BJ (cell line): Measurements from ENCODE around the gene SYNC. TPM values are rescaled to one million over a fixed set of nuclear protein-coding genes. Genes with fewer than 3 reads are reported as not detected.

ENCODE experiments used
- CTCF ChIA-PET: fragments of 350-600 bp; formaldehyde crosslinking; extraction: SDS; loops from one replicate; lab custom pipeline; 2021; ENCODE audit warnings: antibody characterized with exemption, inconsistent platforms; lab: Yijun Ruan, JAX
- POLR2A ChIA-PET: fragments of 300-600 bp; sonication (Branson Sonifier 250); formaldehyde crosslinking; extraction: SDS; loops from one replicate; lab custom pipeline; 2021; ENCODE audit warnings: antibody characterized with exemption; lab: Charles Lee
- DNase-seq: peaks from one replicate; pipeline ENCODE4 v3.0.0-alpha.2; 2011; ENCODE audit warnings: low read depth
- H3K27me3 ChIP-seq: 2 replicates; pipeline ENCODE4 v1.6.0; 2011; ENCODE audit warnings: low read length; ENCODE audit not compliant: control insufficient read depth, insufficient read depth
- H3K36me3 ChIP-seq: 2 replicates; pipeline ENCODE4 v1.5.1; 2011; ENCODE audit warnings: low read length; ENCODE audit not compliant: control insufficient read depth, insufficient read depth
- H3K4me3 ChIP-seq: 2 replicates; pipeline ENCODE4 v1.5.1; 2011; ENCODE audit warnings: low read depth, mild to moderate bottlenecking, control low read depth, low read length
- CTCF ChIP-seq: IDR thresholded peaks from 2 replicates; pipeline ENCODE4 v1.5.1; 2011; ENCODE audit warnings: low read depth, mild to moderate bottlenecking, control low read depth, inconsistent platforms, low read length, moderate library complexity; ENCODE audit not compliant: insufficient read depth
- polyA plus RNA-seq: library from polyadenylated mRNA; depleted of rRNA; stranded (reverse); fragments of >200 nt; gene quantifications from 2 replicates; pipeline ENCODE4 v1.2.3, GENCODE V29; 2011

SYNC gene
- polyA plus RNA-seq, 1 experiment: 57.3 TPM

- peaks cover 6% of the 10 kb centered on the region for H3K36me3 ChIP-seq
- H3K4me3 ChIP-seq: no peak overlapping the region
- H3K27me3 ChIP-seq: no peaks in the 10 kb centered on the region
- no peak for DNase-seq
- POLR2A ChIA-PET: no interaction called here
- no peak for TF ChIP-seq CTCF
- CTCF ChIA-PET: no interaction called here
Measured at GRCh38 chr1:32666901-32667566, 35.5 kb downstream of the SYNC start.

GRCh38 chr1:32665915-32666314, 36.7 kb downstream of the SYNC start:
- H3K36me3 ChIP-seq: peaks cover 3% of the 10 kb centered on the region
- CTCF ChIA-PET: no interaction called here

GRCh38 chr1:32659581-32659980, 43.0 kb downstream of the SYNC start:
- POLR2A ChIA-PET: no interaction called here
- H3K36me3 ChIP-seq: peaks cover 10% of the 10 kb centered on the region
- no peaks in the 10 kb centered on the region for H3K27me3 ChIP-seq
- CTCF ChIA-PET: no interaction called here
- H3K4me3 ChIP-seq: no peak overlapping the region
- DNase-seq: no peak
- no peak for TF ChIP-seq CTCF

More at GRCh38 chr1:32665915-32666314, 36.7 kb downstream of the SYNC start:
- no peak for TF ChIP-seq CTCF
- Histone ChIP-seq H3K27me3 (no peaks in the 10 kb centered on the region), H3K4me3 (no peak overlapping the region)
- DNase-seq: no peak
- POLR2A ChIA-PET: no interaction called here

- no peak for DNase-seq
- TF ChIP-seq CTCF: no peak
- Histone ChIP-seq H3K4me3 (peak overlapping the region; percentile 87; the same call in 1 of the 2 replicates), H3K27me3 (no peaks in the 10 kb centered on the region), H3K36me3 (peaks cover 11% of the 10 kb centered on the region)
- POLR2A ChIA-PET: no interaction called here
- CTCF ChIA-PET: interaction anchor here (1.8 kb wide), 1 partner anchor 27 kb away, joined by 4 read pairs; no protein-coding TSS in a partner anchor
Measured at GRCh38 chr1:32652244-32652962, 50.2 kb downstream of the SYNC start.

GRCh38 chr1:32651461-32652073, 51.0 kb downstream of the SYNC start:
- peak; percentile 0 for DNase-seq
- ChIA-PET POLR2A (interaction anchor here (0.5 to 1.0 kb wide), 4 partner anchors 12 to 102 kb away, joined by 4 to 14 read pairs (median 4); no protein-coding TSS in a partner anchor), CTCF (interaction anchor here (0.9 kb wide), 1 partner anchor 120 kb away, joined by 3 read pairs; no protein-coding TSS in a partner anchor)
- no peak for TF ChIP-seq CTCF
- Histone ChIP-seq H3K36me3 (peaks cover 7% of the 10 kb centered on the region), H3K4me3 (peak overlapping the region; percentile 87), H3K27me3 (no peaks in the 10 kb centered on the region)
